NCI-H1694 (cell line): ENCODE results near the gene ZNF783.
A peak's percentile ranks its signal among the peaks of the same experiment; 100 is the strongest.
"Not testable (repeated sequence)": the region's sequence is repeated elsewhere in the genome, so short reads cannot be mapped to it uniquely, and the experiment has no call there.

Experiments used
- DNase-seq: peaks from one replicate; lab custom pipeline; 2025; lab: John Stamatoyannopoulos, UW

ZNF783 gene

GRCh38 chr7:149300620-149301285 is 38.8 kb downstream of the ZNF783 start:
- no peak for DNase-seq

GRCh38 chr7:149302222-149302621 is 40.2 kb downstream of the ZNF783 start:
- DNase-seq: no peak

GRCh38 chr7:149302865-149303264 is 40.9 kb downstream of the ZNF783 start:
- no peak for DNase-seq

- DNase-seq: no peak
Measured at GRCh38 chr7:149304006-149304405, 42.0 kb downstream of the ZNF783 start.

GRCh38 chr7:149306854-149307253 is 44.9 kb downstream of the ZNF783 start:
- DNase-seq: no peak

GRCh38 chr7:149307775-149308501 is 45.9 kb downstream of the ZNF783 start:
- DNase-seq: no peak

GRCh38 chr7:149310113-149310836 is 48.3 kb downstream of the ZNF783 start:
- DNase-seq: peak; percentile 46

GRCh38 chr7:149310990-149311573 is 49.1 kb downstream of the ZNF783 start:
- no peak for DNase-seq

- DNase-seq: no peak
Measured at GRCh38 chr7:149313981-149314380, 52.0 kb downstream of the ZNF783 start.

- DNase-seq: no peak
Measured at GRCh38 chr7:149316606-149317005, 54.6 kb downstream of the ZNF783 start.

GRCh38 chr7:149317496-149317895 is 55.5 kb downstream of the ZNF783 start:
- DNase-seq: no peak

- DNase-seq: no peak
Measured at GRCh38 chr7:149317986-149318672, 56.1 kb downstream of the ZNF783 start.

GRCh38 chr7:149319376-149319775 is 57.4 kb downstream of the ZNF783 start:
- no peak for DNase-seq

- DNase-seq: no peak
Measured at GRCh38 chr7:149320313-149321124, 58.5 kb downstream of the ZNF783 start.

- not testable (repeated sequence) for DNase-seq
Measured at GRCh38 chr7:149321125-149321905, 59.3 kb downstream of the ZNF783 start.

- DNase-seq: no peak
Measured at GRCh38 chr7:149321978-149322541, 60.1 kb downstream of the ZNF783 start.

GRCh38 chr7:149322737-149323136 is 60.7 kb downstream of the ZNF783 start:
- no peak for DNase-seq

GRCh38 chr7:149325248-149325647 is 63.3 kb downstream of the ZNF783 start:
- no peak for DNase-seq

GRCh38 chr7:149329265-149329664 is 67.3 kb downstream of the ZNF783 start:
- no peak for DNase-seq

GRCh38 chr7:149329766-149330334 is 67.9 kb downstream of the ZNF783 start:
- DNase-seq: no peak
